ENCODE results near the gene CKAP4. TPM values are rescaled to one million over a fixed set of nuclear protein-coding genes. Genes with fewer than 3 reads are reported as not detected.

The CKAP4 gene
- total and polyA plus RNA-seq, 2 of the 13 experiments (the other 11 are each of a cell fraction or from before 2014, with no cell fraction given): 39.2 to 70.2 TPM

- TF ChIP-seq, protein P1, sequence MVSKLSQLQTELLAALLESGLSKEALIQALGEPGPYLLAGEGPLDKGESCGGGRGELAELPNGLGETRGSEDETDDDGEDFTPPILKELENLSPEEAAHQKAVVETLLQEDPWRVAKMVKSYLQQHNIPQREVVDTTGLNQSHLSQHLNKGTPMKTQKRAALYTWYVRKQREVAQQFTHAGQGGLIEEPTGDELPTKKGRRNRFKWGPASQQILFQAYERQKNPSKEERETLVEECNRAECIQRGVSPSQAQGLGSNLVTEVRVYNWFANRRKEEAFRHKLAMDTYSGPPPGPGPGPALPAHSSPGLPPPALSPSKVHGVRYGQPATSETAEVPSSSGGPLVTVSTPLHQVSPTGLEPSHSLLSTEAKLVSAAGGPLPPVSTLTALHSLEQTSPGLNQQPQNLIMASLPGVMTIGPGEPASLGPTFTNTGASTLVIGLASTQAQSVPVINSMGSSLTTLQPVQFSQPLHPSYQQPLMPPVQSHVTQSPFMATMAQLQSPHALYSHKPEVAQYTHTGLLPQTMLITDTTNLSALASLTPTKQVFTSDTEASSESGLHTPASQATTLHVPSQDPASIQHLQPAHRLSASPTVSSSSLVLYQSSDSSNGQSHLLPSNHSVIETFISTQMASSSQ (IDR thresholded peaks at IDR 0.05; ENCODE audit: low read depth): no peak
- TF ChIP-seq, protein P1 (CRISPR knock-in tag; IDR thresholded peaks at IDR 0.05; ENCODE audit: borderline replicate concordance): peak; percentile 81; the same call in 1 of the 2 replicates
- TF ChIP-seq HOXA7 (CRISPR knock-in tag; IDR thresholded peaks at IDR 0.05): no peak
- TF ChIP-seq ZNF24 (IDR thresholded peaks at IDR 0.05): no peak
- TF ChIP-seq TMF1 (CRISPR knock-in tag; IDR thresholded peaks at IDR 0.05; ENCODE audit: low read depth): no peak
- TF ChIP-seq CBX1 (IDR thresholded peaks at IDR 0.05; ENCODE audit: low read depth): no peak
- TF ChIP-seq ZBTB7B (CRISPR knock-in tag; IDR thresholded peaks at IDR 0.05): peak; percentile 23; the same call in 1 of the 2 replicates
- 0 out of 2 replicates have a peak, but pooled peaks have one; percentile 27 for TF ChIP-seq CCDC6 (CRISPR knock-in tag; IDR thresholded peaks at IDR 0.05)
- TF ChIP-seq ZFP62 (CRISPR knock-in tag; IDR thresholded peaks at IDR 0.05): no peak
- TF ChIP-seq ZNF749 (CRISPR knock-in tag; IDR thresholded peaks at IDR 0.05; ENCODE audit: borderline replicate concordance): no peak
- no peak for TF ChIP-seq RELA (CRISPR knock-in tag; IDR thresholded peaks at IDR 0.05)
- no peak for TF ChIP-seq PRDM10 (CRISPR knock-in tag; IDR thresholded peaks at IDR 0.05; ENCODE audit: low read depth)
- TF ChIP-seq MIER2 (CRISPR knock-in tag; IDR thresholded peaks at IDR 0.05): no peak
- TF ChIP-seq, protein P2, sequence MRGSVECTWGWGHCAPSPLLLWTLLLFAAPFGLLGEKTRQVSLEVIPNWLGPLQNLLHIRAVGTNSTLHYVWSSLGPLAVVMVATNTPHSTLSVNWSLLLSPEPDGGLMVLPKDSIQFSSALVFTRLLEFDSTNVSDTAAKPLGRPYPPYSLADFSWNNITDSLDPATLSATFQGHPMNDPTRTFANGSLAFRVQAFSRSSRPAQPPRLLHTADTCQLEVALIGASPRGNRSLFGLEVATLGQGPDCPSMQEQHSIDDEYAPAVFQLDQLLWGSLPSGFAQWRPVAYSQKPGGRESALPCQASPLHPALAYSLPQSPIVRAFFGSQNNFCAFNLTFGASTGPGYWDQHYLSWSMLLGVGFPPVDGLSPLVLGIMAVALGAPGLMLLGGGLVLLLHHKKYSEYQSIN (CRISPR knock-in tag; IDR thresholded peaks at IDR 0.05; ENCODE audit: borderline replicate concordance): no peak
- TF ChIP-seq, protein P3, sequence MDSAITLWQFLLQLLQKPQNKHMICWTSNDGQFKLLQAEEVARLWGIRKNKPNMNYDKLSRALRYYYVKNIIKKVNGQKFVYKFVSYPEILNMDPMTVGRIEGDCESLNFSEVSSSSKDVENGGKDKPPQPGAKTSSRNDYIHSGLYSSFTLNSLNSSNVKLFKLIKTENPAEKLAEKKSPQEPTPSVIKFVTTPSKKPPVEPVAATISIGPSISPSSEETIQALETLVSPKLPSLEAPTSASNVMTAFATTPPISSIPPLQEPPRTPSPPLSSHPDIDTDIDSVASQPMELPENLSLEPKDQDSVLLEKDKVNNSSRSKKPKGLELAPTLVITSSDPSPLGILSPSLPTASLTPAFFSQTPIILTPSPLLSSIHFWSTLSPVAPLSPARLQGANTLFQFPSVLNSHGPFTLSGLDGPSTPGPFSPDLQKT (CRISPR knock-in tag; IDR thresholded peaks at IDR 0.05; ENCODE audit: borderline replicate concordance): no peak
- no peak for TF ChIP-seq POLR2A (IDR thresholded peaks at IDR 0.05; ENCODE audit: insufficient read depth in 1 of 2, low read depth in 2 of 2, low read length in 2 of 2)
- peak; percentile 26; the same call in 1 of the 2 replicates for TF ChIP-seq CBX5 (CRISPR knock-in tag; IDR thresholded peaks at IDR 0.05; ENCODE audit: borderline replicate concordance)
- TF ChIP-seq, protein P4, sequence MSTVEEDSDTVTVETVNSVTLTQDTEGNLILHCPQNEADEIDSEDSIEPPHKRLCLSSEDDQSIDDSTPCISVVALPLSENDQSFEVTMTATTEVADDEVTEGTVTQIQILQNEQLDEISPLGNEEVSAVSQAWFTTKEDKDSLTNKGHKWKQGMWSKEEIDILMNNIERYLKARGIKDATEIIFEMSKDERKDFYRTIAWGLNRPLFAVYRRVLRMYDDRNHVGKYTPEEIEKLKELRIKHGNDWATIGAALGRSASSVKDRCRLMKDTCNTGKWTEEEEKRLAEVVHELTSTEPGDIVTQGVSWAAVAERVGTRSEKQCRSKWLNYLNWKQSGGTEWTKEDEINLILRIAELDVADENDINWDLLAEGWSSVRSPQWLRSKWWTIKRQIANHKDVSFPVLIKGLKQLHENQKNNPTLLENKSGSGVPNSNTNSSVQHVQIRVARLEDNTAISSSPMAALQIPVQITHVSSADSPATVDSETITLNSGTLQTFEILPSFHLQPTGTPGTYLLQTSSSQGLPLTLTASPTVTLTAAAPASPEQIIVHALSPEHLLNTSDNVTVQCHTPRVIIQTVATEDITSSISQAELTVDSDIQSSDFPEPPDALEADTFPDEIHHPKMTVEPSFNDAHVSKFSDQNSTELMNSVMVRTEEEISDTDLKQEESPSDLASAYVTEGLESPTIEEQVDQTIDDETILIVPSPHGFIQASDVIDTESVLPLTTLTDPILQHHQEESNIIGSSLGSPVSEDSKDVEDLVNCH (CRISPR knock-in tag; IDR thresholded peaks at IDR 0.05): no peak
- TF ChIP-seq ATF1 (CRISPR knock-in tag; IDR thresholded peaks at IDR 0.05): no peak
These were observed 52.2 kb downstream of the CKAP4 start (continued) for GRCh38 chr12:106195621-106196027.

Data from HepG2 (cell line).